DMS 273 (cell line): ENCODE data around the gene AAK1.
"Not testable (repeated sequence)": the region's sequence is repeated elsewhere in the genome, so short reads cannot be mapped to it uniquely, and the experiment has no call there.

ENCODE experiments used
- DNase-seq: peaks from one replicate; lab custom pipeline; 2025; ENCODE audit not compliant: unreplicated experiment; lab: John Stamatoyannopoulos, UW

Gene AAK1

DNA sequence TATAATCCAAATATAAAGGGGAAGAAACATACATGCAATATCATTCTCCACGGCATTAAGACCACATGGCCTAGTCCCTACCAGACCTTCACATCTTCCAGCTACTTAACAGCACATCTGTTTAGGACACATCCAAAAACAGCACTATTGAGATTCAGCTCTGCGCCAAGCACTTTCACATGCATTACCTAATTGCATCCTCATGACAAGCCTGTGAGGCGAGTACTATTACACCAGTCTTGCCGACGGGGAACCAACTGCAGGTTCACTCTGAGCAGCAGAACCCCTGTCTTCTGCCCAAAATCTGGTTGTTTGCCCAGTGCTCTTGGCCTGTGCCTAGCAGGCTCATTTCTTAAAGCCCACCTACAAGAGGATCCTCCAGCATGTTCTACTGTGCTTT, 66.7 kb downstream of the AAK1 start:
- no peak for DNase-seq

DNA sequence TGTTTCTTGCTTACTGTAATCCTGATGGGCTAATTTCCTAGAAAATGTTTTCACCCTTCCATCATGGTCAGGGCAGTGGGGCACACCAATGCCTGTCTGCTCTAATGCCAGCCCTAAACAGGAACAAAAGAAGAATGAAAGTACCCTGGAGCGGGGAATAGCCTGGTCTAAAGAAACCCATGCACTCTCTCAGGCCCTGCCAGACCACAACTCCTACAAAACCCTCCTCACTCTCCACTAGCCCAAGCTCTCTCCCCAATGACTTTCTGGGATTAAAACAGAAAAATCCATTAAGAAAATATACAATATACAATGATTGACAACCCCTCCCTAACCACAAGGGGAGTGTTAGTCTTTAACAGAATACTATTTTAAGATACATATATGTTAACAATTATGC, 67.6 kb downstream of the AAK1 start:
- DNase-seq = no peak

DNA sequence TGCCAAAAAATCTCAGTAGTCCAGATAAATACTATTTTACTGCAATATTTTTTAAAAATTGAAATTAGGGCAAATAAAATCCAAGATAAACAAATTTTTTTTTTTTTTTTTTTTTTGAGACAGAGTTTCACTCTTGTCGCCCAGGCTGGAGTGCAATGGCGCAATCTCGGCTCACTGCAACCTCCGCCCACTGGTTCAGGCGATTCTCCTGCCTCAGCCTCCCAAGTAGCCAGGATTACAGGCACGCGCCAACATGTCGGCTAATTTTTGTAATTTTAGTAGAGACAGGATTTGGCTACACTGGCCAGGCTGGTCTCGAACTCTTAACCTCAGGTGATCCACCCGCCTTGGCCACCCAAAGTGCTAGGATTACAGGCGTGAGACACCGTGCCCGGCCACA, 68.2 kb downstream of the AAK1 start:
- DNase-seq = not testable (repeated sequence)

DNA sequence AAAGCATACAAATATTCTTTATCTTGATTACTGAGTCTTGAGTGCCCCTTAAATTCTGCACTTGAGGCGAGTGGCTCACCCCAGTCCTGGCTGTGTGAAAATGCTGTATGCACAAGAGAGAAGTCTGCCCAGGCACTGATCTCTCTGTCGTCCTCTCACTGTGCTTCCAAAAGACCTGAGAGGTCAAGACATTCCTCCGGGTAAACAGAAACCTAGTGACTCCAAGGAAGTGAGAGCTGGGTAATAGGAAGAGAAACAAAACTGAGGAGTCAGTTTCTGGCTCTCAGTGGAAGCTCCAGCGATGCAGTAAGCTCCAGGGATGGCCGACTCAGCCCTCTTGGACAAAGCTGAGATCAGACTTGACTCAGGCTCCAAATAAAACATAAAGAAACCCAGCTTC, 70.9 kb downstream of the AAK1 start:
- DNase-seq = no peak

DNA sequence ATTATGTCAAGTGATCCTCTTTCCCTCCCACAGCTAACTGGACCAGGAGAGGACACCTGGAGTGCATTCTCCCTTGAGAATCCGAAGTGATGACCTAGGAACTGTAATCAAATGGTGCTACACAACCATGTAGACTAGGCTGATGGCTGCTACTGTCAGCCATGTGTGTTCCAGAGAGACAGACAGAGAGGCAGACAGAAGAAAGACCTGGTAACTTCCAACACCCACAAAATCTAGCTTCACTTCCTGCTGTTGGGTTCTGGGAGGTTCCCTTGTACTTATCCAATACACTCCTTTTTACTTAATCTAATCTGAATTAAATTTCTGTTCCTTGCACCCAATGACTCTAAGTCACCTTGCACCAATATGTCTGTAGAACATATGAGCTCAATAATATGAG, 72.3 kb downstream of the AAK1 start:
- no peak for DNase-seq

DNA sequence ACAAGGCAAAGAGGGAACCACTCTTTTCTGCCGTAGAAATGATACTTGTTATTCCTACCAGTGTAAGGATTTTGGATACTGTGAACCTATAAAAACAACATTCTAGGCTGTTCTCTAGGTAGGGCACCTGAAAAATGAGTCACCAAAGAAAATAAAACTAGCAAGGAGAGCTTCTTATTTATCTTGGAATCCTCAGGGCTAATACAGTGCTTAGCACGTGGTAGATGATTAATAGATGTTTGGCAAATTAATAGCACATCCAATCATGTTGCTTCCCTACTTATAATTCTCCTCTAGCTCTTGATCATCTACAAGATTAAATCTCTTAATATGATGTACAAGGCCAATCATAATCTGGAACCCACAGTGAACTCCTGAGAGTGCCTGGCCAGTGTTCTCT, 73.1 kb downstream of the AAK1 start:
- DNase-seq = no peak

DNA sequence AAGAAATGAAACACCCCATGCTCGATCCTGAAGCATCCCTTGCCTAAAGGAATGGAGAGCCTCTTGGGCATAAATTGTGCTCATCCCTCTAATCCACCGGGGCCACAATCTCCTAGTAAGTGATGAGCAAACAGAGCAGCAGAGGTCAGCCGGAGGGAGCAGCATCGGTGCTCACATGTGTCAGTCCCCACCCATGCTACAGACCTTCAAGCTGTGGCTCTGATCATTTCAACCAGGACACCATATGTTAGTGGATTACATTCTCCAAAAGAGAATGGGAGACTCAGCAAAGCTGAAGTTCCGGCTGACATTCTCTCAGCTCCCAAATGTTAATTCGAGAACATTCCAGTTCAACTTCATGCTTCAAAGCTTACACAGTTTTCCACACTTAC, 75.6 kb downstream of the AAK1 start:
- DNase-seq = no peak

DNA sequence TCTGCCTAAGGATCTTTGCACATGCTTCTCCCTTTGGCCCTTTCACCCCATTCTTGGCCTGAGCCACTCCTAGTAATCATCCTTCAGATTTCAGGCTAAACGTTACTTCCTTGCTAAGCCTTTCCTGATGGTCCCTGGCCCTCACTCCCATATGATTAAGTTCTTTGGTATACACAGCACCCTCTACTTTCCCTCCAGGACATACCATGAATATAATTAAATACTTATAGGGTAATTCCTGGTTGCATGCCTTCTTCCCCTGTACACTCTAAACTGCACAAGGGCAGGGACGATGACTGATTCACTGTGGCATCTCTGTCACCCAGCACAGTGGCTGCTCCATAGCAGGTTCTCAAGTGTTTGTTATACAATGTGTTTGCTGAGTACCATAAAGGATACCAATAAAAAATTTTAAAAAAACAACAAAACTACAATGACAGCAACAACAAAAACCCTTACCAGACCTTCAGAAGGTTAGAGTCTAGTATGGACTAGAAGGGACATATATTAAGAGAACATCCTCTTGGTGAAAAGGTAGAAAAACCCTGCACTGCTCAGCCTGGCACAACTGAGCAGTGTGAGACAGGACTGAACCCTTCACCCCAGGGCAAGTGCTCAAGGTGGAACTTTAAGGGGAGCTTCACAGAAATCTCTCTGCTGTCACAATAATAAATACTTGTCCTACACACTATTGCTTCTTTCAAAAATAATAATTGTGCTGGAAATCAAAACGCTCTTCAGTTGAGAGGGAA, 76.2 kb downstream of the AAK1 start:
- no peak for DNase-seq

DNA sequence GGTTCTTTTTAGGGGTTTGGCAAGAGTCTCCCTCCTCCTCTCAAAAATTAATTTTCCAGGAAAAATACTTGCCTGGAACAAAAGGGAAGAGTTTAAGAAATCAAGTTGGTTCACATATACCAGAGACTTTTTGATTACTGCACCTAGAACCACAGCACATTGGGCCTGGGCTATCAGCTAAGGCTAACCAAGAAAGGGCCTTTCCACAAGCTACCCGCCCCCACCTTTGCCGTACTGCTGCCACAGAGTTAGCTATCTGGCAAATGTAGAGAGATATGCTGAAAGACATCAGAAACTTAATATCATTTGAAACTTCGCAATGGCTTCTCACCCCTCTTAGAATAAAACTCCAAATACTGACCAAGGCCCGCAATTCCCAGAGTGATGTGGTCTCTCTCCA, 76.9 kb downstream of the AAK1 start:
- DNase-seq = no peak

DNA sequence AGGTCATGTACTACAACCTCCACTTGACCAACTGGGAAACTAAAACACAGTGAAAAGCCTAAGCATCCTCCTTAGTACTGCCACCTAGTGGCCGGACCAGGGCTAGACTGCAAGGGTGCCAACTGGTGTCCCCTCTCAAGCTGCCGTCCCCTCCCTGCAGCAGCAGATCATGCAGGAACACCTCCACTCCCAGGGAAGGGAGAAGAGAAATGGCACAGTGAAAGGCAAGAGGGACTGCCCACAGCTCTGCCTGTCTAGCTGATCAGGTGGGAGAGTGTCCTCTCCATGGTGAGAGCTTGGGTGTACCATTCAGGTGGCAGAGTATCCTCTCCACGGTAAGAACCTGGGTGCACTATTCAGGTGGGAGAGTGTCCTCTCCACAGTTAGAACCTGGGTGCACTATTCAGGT, 78.1 kb downstream of the AAK1 start:
- DNase-seq = peak; percentile 83

DNA sequence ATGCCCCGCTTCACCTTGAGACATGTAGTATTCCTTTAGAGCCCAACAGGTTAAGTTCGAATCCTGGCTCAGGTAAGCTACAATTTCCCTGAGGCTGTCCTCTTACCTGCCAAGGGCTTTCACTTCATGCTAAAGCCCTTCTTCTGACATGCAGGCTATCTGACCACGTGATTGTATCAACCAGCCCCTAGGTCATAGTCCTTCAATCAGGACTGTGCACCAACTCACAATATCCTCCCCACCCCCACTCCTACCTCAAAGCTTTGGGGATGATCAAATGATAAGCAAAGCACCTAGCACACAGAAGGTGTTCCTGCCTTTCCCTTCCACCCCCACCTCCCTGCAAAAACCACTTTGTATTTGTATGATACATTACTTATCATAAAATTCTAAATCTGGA, 78.9 kb downstream of the AAK1 start:
- no peak for DNase-seq

DNA sequence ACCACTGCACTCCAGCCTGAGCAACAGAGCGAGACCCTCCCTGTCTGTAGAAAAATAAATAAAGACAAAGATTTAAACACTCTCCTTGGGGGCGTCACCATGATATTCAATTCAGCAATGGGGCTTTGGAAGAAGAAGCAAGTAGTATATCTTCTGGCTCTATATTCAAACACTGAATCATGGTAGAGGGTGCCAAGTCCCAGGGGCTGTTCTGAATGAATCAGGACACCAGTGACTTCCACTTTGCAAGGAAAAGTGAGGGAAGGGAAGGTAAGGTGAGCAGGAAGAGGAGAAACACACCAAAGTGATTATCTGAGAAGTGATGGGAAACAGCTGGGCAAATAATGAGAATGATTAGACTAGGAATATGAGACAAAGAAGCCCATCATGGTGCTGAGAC, 80.5 kb downstream of the AAK1 start:
- DNase-seq = no peak

DNA sequence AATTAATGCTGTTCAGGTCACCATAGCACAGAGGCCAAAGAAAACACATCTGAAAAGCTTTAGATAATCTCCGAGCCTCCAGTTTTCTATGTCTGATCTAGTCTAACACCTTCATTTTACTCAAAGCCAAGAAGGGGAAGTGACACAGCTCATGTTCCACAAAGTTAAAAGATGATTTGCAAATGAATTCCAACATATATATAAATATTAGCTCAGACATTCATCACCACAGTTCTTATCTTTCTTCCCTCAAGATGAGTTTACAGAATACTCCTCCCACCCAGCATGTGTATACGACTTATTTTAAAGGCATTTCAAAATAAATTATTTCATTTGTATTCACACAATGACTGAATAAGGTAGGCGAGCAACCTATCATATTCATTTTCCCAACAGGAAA, 82.4 kb downstream of the AAK1 start:
- DNase-seq = no peak

DNA sequence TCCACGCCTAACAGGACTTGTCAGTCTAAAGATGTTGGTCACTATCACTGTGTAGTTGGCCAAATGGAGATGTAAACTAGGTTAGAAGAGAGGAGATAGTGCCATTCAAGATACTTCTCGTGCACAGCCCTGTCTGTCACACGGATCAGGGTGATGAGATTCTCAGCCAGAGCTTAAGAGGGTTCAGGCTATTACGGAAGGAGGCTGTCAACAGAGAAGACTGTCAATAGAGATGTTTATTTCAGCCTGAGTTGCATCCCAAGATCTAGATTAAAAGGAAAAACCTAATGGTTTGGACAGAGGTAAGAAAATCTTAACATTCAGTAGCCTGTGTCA, 83.4 kb downstream of the AAK1 start:
- no peak for DNase-seq

DNA sequence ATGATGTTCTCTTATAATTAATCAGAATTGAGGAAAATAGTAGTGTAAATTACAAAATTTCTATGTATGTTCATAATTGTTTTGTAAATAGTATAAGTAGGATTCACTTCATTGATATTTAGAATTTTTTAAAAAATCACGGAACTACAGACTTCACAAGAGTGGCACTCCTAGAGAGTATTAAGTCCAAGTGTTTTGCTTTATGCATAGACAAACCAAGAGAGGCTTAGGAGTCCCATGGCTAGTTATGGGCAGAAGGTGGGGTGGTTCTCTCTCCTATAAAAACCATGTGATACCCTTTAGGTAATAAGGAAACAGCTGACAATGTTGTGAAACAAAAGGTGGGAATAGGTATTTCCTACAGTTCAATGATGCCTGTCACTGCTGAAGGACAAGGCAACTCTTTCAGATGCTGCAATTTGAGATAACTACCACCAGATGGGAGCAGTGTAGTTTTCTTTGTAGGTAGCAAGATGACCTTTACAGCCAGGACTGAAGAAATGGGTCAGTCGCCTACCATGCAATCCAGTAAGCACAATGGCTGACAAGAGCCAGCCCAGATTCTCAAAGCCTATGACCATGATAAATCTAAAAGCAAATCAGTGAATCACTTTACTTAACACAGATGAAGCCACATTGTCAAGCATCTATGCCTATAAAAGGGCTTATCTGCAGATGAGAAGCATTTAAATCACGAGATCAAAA, 83.9 kb downstream of the AAK1 start:
- DNase-seq = peak; percentile 51

DNA sequence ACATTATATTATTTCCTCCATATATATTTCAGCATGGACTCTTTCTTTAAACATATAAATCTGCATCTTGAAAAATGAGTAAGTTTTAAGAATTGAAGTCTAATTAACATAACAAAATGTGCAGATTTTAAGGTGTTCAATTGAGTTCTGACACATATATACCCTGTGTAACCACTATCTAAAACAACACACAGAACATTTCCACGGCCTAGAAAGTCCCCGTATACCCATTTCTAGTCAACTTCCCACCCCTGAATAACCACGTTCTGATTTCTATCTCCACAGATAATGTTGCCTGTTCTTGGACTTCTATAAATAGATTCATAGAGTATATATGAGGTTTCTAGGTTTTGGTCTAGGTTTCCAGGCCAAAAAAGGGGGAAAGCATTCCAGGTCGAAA, 87.5 kb downstream of the AAK1 start:
- DNase-seq = no peak

DNA sequence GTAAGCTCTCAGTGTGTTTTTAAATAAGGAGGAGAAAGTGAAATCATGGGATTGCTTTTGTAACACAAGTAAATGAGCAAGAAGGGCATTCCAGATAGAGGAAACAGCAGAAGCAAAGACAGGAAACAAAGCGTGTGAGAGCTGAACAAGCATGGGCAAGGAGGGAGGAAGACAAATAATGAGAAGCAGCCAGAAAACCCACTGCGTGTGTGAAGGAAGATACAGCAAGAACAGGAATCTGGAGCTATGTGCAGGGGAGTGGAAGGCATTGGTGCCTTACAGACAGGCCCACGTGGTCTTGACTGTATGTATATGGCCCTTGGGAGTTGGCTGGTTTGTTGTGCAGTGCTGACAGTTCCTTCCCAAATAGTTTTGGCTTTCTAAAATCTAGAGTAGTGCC, 88.6 kb downstream of the AAK1 start:
- no peak for DNase-seq

DNA sequence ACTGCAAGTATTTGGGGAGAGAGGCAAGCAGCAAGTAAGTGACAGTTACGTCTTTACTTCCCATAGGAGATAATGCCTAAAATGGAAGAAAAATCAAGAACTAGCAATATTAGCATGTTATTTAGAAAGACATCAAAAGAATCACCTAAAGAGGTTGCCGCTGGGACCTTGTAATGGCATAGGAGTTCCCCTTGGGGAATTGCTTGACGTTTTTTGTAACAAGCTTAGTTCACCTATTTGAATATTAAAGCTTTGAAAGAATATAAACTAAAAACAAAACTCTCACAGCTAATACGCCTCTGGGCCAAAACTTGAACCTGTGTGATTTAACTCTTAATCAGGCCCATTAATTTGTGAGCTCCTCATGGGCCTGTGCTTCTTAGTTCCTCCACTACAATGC, 89.0 kb downstream of the AAK1 start:
- no peak for DNase-seq

DNA sequence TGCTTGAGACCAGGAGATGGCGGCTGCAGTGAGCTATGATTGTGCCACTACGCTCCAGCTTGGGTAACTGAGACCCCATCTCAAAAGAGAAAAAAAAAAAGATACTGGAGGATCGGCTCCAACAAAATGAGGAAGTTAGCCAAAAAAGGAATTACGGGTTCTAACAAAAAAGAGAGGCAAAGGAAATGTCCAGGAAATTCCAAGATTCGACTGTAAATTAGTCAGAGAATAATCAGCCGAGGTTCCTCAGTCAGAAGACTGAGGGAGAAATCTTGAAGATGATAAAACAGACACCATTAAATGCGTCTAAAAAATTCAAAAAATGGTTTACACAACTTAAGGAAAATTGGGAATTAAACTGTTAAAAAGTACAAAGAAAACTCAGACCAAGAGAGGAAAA, 89.5 kb downstream of the AAK1 start:
- no peak for DNase-seq

DNA sequence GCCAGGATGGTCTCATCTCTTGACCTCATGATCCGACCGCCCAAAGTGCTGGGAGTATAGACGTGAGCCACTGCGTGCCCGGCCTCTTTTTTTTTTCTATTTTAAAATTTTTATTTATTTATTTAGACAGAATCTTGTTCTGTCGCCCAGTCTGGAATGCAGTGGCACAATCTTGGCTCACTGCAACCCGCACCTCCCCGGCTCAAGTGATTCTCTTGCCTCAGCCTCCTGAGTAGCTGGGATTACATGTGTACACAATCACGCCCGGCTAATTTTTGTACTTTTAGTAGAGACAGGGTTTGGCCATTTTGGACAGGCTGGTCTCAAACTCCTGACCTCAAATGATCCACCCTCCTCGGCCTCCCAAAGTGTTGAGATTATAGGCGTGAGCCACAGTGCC, 93.0 kb downstream of the AAK1 start:
- not testable (repeated sequence) for DNase-seq

DNA sequence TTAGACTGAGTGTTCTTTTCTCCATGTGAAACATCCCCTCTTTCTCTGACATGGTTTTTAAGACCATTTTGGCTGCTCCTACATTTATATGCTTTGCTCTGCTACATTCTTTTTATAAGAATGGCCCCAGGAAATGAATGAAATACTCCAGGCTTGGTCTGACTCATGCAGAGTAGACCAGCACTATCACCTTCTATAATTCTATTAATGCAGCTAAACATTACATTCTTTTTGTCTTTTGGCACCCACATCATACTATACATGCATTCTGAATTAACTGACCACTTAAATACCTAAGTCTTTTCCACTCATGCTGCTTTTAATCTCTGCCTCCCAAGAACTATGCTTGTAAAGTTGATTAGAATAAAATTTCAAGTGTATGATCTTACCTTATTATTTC, 94.1 kb downstream of the AAK1 start:
- no peak for DNase-seq

DNA sequence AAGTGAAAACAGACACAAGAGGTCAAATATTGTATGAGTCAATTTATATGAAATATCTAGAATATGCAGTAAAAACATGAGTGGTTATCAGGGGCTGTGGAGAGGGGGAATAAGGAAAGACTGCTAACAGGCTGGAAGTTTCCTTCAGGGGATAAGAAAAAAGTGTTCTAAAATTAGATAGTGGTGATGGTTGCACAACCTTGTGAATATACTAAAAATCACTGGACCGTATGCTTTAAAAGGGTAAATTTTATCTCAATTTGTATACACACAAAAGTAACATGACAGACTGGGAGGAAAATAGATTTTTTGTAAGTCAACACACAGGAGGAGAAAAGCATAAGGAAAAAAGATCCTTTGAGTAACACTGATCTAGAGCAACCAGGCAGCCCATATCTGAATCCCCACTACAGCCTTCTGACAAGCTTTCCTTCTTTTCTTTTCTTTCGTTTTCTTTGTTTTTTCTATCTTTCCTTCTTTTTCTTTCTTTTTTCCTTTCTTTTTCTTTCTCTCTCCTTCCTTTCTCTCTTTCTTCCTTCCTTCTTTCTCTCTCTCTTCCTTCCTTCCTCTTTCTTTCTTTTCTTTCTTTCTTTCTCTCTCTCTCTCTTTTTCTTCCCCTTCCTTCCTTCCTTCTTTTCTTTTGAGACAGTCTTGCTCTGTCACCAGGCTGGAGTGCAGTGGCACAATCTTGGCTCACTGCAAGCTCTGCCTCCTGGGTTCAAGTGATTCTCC, 95.4 kb downstream of the AAK1 start:
- no peak for DNase-seq
